OCI-LY7 (cell line): ENCODE measurements around the gene WIPF2. TPM values are rescaled to one million over a fixed set of nuclear protein-coding genes. Genes with fewer than 3 reads are reported as not detected.

Experiments
- BruUV-seq: library from RNA; stranded (reverse); fragments of 400-500 nt; replicated peaks from 2 replicates; lab custom pipeline; 2021; lab: Mats Ljungman, UMichigan
- CTCF ChIA-PET: fragments of 300-600 bp; sonication (Branson Sonifier 250); formaldehyde crosslinking; loops from one replicate; lab custom pipeline; 2022; ENCODE audit warnings: antibody characterized with exemption; ENCODE audit not compliant: unreplicated experiment; lab: Charles Lee
- POLR2A ChIA-PET: fragments of 300-600 bp; sonication (Branson Sonifier 250); formaldehyde crosslinking; loops from one replicate; lab custom pipeline; 2022; ENCODE audit warnings: antibody characterized with exemption; lab: Charles Lee
- DNase-seq: peaks from one replicate; pipeline ENCODE4 v3.0.0-alpha.2; 2015; ENCODE audit warnings: low spot score
- H2AFZ ChIP-seq: fragments of 200-600 bp; sonication (generic), shearing (Covaris generic); 2 replicates; pipeline ENCODE4 v1.6.1; 2014; ENCODE audit warnings: mild to moderate bottlenecking, antibody characterized with exemption, low read length, moderate library complexity
- H3K27ac ChIP-seq: fragments of 200-600 bp; sonication (generic); 2 replicates; pipeline ENCODE4 v1.5.1; 2014; ENCODE audit warnings: mixed run types, low read depth, mild to moderate bottlenecking, moderate library complexity, low read length, inconsistent platforms; ENCODE audit not compliant: poor library complexity, severe bottlenecking
- H3K36me3 ChIP-seq: fragments of 200-600 bp; sonication (generic); 2 replicates; pipeline ENCODE4 v1.6.1; 2014; ENCODE audit warnings: mild to moderate bottlenecking, antibody characterized with exemption, low read length, moderate library complexity, mixed read lengths; ENCODE audit not compliant: insufficient read depth
- H3K4me1 ChIP-seq: fragments of 200-600 bp; sonication (generic); 2 replicates; pipeline ENCODE4 v1.5.1; 2014; ENCODE audit warnings: mild to moderate bottlenecking, low read length; ENCODE audit not compliant: insufficient read depth, poor library complexity, severe bottlenecking
- H3K4me2 ChIP-seq: fragments of 200-600 bp; sonication (generic); 2 replicates; pipeline ENCODE4 v1.6.1; 2014; ENCODE audit warnings: mild to moderate bottlenecking, low read length
- H3K4me3 ChIP-seq: fragments of 200-600 bp; sonication (generic); 2 replicates; pipeline ENCODE4 v1.5.1; 2014; ENCODE audit warnings: mild to moderate bottlenecking, low read depth, low read length; ENCODE audit not compliant: poor library complexity, severe bottlenecking
- H3K79me2 ChIP-seq: fragments of 200-600 bp; sonication (generic); 2 replicates; pipeline ENCODE4 v1.6.1; 2016; ENCODE audit warnings: low read depth, mild to moderate bottlenecking, low read length, moderate library complexity, mixed read lengths; ENCODE audit not compliant: insufficient read depth
- H3K9me2 ChIP-seq: fragments of 200-600 bp; sonication (generic); 2 replicates; pipeline ENCODE4 v1.6.1; 2016; ENCODE audit warnings: mild to moderate bottlenecking, low read length, mixed read lengths; ENCODE audit not compliant: insufficient read depth
- H3K9me3 ChIP-seq: fragments of 200-600 bp; sonication (generic); 2 replicates; pipeline ENCODE4 v1.6.1; 2014; ENCODE audit warnings: mild to moderate bottlenecking, mixed run types, low read length, mixed read lengths
- H4K20me1 ChIP-seq: fragments of 200-600 bp; sonication (generic); 2 replicates; pipeline ENCODE4 v1.6.1; 2014; ENCODE audit warnings: mild to moderate bottlenecking, antibody characterized with exemption, low read length, moderate library complexity, mixed read lengths; ENCODE audit not compliant: insufficient read depth
- CTCF ChIP-seq: fragments of 200-600 bp; sonication (generic); conservative IDR thresholded peaks from 2 replicates; pipeline ENCODE4 v1.5.1; 2014; ENCODE audit warnings: mild to moderate bottlenecking, antibody characterized with exemption, low read length, moderate library complexity, mixed read lengths
- EZH2phosphoT487 ChIP-seq: fragments of 200-600 bp; sonication (generic); IDR thresholded peaks from 2 replicates; pipeline ENCODE4 v1.6.1; 2018; ENCODE audit warnings: low read depth, borderline replicate concordance, mild to moderate bottlenecking, mixed run types, antibody characterized with exemption, low read length, moderate library complexity, mixed read lengths
- intact Hi-C: fragments of 100-400 bp; cut with micrococcal nuclease; formaldehyde crosslinking; loops from one replicate; pipeline ENCODE4 v1.10.0; 2022; ENCODE audit not compliant: unreplicated experiment
- total RNA-seq, 2 experiments: library from RNA; depleted of rRNA in 1 of 2; stranded (reverse); fragments of >200 nt in 1 of 2; shearing (Covaris generic) in 1 of 2; gene quantifications; 2 replicates each; pipeline ENCODE4 v1.2.3, GENCODE V29; 2014 to 2022

The WIPF2 gene
- total RNA-seq, 2 experiments from 2014 or later = 4.7 to 20.3 TPM

GRCh38 chr17:40287159-40287493 lies 68.0 kb downstream of the WIPF2 start:
- Histone ChIP-seq H3K79me2 (peaks cover 43% of the 10 kb centered on the region), H3K4me3 (peak overlapping the region; percentile 16), H3K9me2 (no peaks in the 10 kb centered on the region), H3K27ac (no peak overlapping the region), H3K4me2 (peak overlapping the region; percentile 55), H3K4me1 (peaks cover 31% of the 10 kb centered on the region), H3K9me3 (no peaks in the 10 kb centered on the region), H3K36me3 (peaks cover 35% of the 10 kb centered on the region), H2AFZ (peak overlapping the region; percentile 47), H4K20me1 (0 out of 2 replicates have a peak, but pooled peaks cover 17% of the 10 kb centered on the region)
- no TSS peak for BruUV-seq
- no peak for DNase-seq
- intact Hi-C loops = loop anchor here (5.0 kb wide), 2 partner anchors 70 to 175 kb away; partner anchors contain the start of gene WIPF2
- CTCF ChIA-PET = no interaction called here
- TF ChIP-seq EZH2phosphoT487 = no peak
- TF ChIP-seq CTCF = no peak
- POLR2A ChIA-PET = interaction anchor here (0.6 to 0.9 kb wide), 2 partner anchors 12 to 1650 kb away, joined by 3 to 5 read pairs; no protein-coding TSS in a partner anchor

- no peaks in the 10 kb centered on the region for H3K9me3 ChIP-seq
- 0 out of 2 replicates have a peak, but pooled peaks cover 17% of the 10 kb centered on the region for H4K20me1 ChIP-seq
- H3K4me1 ChIP-seq = peaks cover 31% of the 10 kb centered on the region
- H3K9me2 ChIP-seq = no peaks in the 10 kb centered on the region
- intact Hi-C loops = loop anchor here (5.0 kb wide), 2 partner anchors 70 to 175 kb away; partner anchors contain the start of gene WIPF2
- BruUV-seq = no TSS peak
- peaks cover 41% of the 10 kb centered on the region for H3K36me3 ChIP-seq
- peak within 1 kb of the TSS; percentile 97 for H3K4me3 ChIP-seq
- peak within 1 kb of the TSS; percentile 47 for H2AFZ ChIP-seq
- H3K79me2 ChIP-seq = peaks cover 43% of the 10 kb centered on the region
- TF ChIP-seq CTCF (no peak), EZH2phosphoT487 (no peak)
- DNase-seq = peak; percentile 100
- peak within 1 kb of the TSS; percentile 89 for H3K27ac ChIP-seq
- CTCF ChIA-PET = interaction anchor here (1.0 kb wide), 1 partner anchor 69 kb away, joined by 4 read pairs; the partner anchor contains the start of gene WIPF2
- POLR2A ChIA-PET = interaction anchor here (0.6 to 1.9 kb wide), 9 partner anchors 10 to 1651 kb away, joined by 3 to 5 read pairs (median 3); partner anchors contain the start of gene TOP2A
- peak within 1 kb of the TSS; percentile 72 for H3K4me2 ChIP-seq
These were observed 68.6 kb downstream of the WIPF2 start, which contains the start of gene CDC6 for GRCh38 chr17:40287494-40288369. CDC6 (plus strand) TSS chr17:40287879; CDS start chr17:40289421, 1,542 bp downstream.
